Loucy (cell line): Measurements from ENCODE around the gene NDUFB10.

Experiments
- H2AFZ ChIP-seq: fragments of 200-600 bp; sonication (generic); 2 replicates; pipeline ENCODE4 v1.6.0; 2016; ENCODE audit warnings: antibody characterized with exemption, mild to moderate bottlenecking, low read length, moderate library complexity
- H3F3A ChIP-seq: fragments of 200-600 bp; 2 replicates; pipeline ENCODE4 v1.6.0; 2016; ENCODE audit warnings: antibody characterized with exemption, low read depth, mild to moderate bottlenecking
- H3K27me3 ChIP-seq: fragments of 200-600 bp; sonication (generic); 2 replicates; pipeline ENCODE4 v1.6.1; 2014; ENCODE audit warnings: low read length, mild to moderate bottlenecking; ENCODE audit not compliant: insufficient read depth, poor library complexity, severe bottlenecking
- H3K36me3 ChIP-seq: fragments of 200-600 bp; sonication (generic); 2 replicates; pipeline ENCODE4 v1.6.1; 2016; ENCODE audit warnings: low read length; ENCODE audit not compliant: insufficient read depth
- H3K4me1 ChIP-seq: fragments of 200-600 bp; sonication (generic); 2 replicates; pipeline ENCODE4 v1.5.1; 2014; ENCODE audit warnings: low read length, mild to moderate bottlenecking; ENCODE audit not compliant: insufficient read depth, poor library complexity, severe bottlenecking
- H3K4me2 ChIP-seq: fragments of 200-600 bp; sonication (generic); 2 replicates; pipeline ENCODE4 v1.6.0; 2014; ENCODE audit warnings: antibody characterized with exemption, low read length, low read depth, mild to moderate bottlenecking; ENCODE audit not compliant: poor library complexity, severe bottlenecking
- H3K4me3 ChIP-seq: fragments of 200-600 bp; sonication (generic); 2 replicates; pipeline ENCODE4 v1.5.1; 2014; ENCODE audit warnings: low read length, mild to moderate bottlenecking, mixed read lengths; ENCODE audit not compliant: poor library complexity, severe bottlenecking
- H3K79me2 ChIP-seq: fragments of 200-600 bp; sonication (generic); 2 replicates; pipeline ENCODE4 v1.6.1; 2014; ENCODE audit warnings: low read length; ENCODE audit not compliant: insufficient read depth
- H3K9ac ChIP-seq: fragments of 200-600 bp; sonication (generic); 2 replicates; pipeline ENCODE4 v1.6.0; 2014; ENCODE audit warnings: mild to moderate bottlenecking, low read depth, low read length, moderate library complexity; ENCODE audit not compliant: poor library complexity, severe bottlenecking
- H3K9me2 ChIP-seq: fragments of 200-600 bp; sonication (generic); replicated peaks from 2 replicates; pipeline ENCODE4 v1.6.1; 2016; ENCODE audit warnings: low read depth, low read length, mixed read lengths
- H3K9me3 ChIP-seq: fragments of 200-600 bp; sonication (generic); 2 replicates; pipeline ENCODE4 v1.6.1; 2014; ENCODE audit warnings: mild to moderate bottlenecking, antibody characterized with exemption, low read length, low read depth; ENCODE audit not compliant: insufficient read depth
- H4K20me1 ChIP-seq: fragments of 200-600 bp; sonication (generic); 2 replicates; pipeline ENCODE4 v1.6.0; 2014; ENCODE audit warnings: antibody characterized with exemption, low read length, mild to moderate bottlenecking; ENCODE audit not compliant: insufficient read depth, poor library complexity, severe bottlenecking
- EZH2phosphoT487 ChIP-seq: fragments of 200-600 bp; IDR thresholded peaks from 2 replicates; pipeline ENCODE4 v1.6.1; 2018; ENCODE audit warnings: antibody characterized with exemption, mild to moderate bottlenecking, moderate library complexity, borderline replicate concordance
- TF ChIP-seq, protein P1 (sequence below): fragments of 200-600 bp; sonication (generic); conservative IDR thresholded peaks from 2 replicates; pipeline ENCODE4 v1.5.1; 2014; ENCODE audit warnings: mild to moderate bottlenecking, antibody characterized with exemption, low read length

Gene NDUFB10

GRCh38 chr16:1932050-1933028 is 27.0 kb upstream of the NDUFB10 start:
- Histone ChIP-seq H3K9me2 (no peaks in the 10 kb centered on the region), H3K79me2 (no peaks in the 10 kb centered on the region), H3K4me3 (no peak overlapping the region), H2AFZ (no peak overlapping the region), H3K36me3 (no peaks in the 10 kb centered on the region), H4K20me1 (no peaks in the 10 kb centered on the region), H3K9me3 (no peaks in the 10 kb centered on the region), H3K4me2 (no peak overlapping the region), H3F3A (no peaks in the 10 kb centered on the region), H3K4me1 (no peaks in the 10 kb centered on the region), H3K27me3 (no peaks in the 10 kb centered on the region), H3K9ac (no peak overlapping the region)
- TF ChIP-seq, protein P1, sequence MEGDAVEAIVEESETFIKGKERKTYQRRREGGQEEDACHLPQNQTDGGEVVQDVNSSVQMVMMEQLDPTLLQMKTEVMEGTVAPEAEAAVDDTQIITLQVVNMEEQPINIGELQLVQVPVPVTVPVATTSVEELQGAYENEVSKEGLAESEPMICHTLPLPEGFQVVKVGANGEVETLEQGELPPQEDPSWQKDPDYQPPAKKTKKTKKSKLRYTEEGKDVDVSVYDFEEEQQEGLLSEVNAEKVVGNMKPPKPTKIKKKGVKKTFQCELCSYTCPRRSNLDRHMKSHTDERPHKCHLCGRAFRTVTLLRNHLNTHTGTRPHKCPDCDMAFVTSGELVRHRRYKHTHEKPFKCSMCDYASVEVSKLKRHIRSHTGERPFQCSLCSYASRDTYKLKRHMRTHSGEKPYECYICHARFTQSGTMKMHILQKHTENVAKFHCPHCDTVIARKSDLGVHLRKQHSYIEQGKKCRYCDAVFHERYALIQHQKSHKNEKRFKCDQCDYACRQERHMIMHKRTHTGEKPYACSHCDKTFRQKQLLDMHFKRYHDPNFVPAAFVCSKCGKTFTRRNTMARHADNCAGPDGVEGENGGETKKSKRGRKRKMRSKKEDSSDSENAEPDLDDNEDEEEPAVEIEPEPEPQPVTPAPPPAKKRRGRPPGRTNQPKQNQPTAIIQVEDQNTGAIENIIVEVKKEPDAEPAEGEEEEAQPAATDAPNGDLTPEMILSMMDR = no peak
- TF ChIP-seq EZH2phosphoT487 = no peak

GRCh38 chr16:1933097-1933661 is 26.2 kb upstream of the NDUFB10 start:
- no peak overlapping the region for H3K9ac ChIP-seq
- no peaks in the 10 kb centered on the region for H3F3A ChIP-seq
- H4K20me1 ChIP-seq = no peaks in the 10 kb centered on the region
- no peaks in the 10 kb centered on the region for H3K27me3 ChIP-seq
- no peak overlapping the region for H2AFZ ChIP-seq
- no peaks in the 10 kb centered on the region for H3K4me1 ChIP-seq
- H3K9me3 ChIP-seq = no peaks in the 10 kb centered on the region
- no peaks in the 10 kb centered on the region for H3K36me3 ChIP-seq
- H3K4me2 ChIP-seq = no peak overlapping the region
- H3K9me2 ChIP-seq = no peaks in the 10 kb centered on the region
- TF ChIP-seq, protein P1 = no peak
- no peak for TF ChIP-seq EZH2phosphoT487
- H3K4me3 ChIP-seq = no peak overlapping the region
- no peaks in the 10 kb centered on the region for H3K79me2 ChIP-seq

GRCh38 chr16:1936945-1937479 is 22.3 kb upstream of the NDUFB10 start:
- Histone ChIP-seq H3K9ac (no peak overlapping the region), H3K79me2 (0 out of 2 replicates have a peak, but pooled peaks cover 2% of the 10 kb centered on the region), H3K4me3 (no peak overlapping the region), H3K27me3 (no peaks in the 10 kb centered on the region), H3F3A (no peaks in the 10 kb centered on the region), H3K36me3 (no peaks in the 10 kb centered on the region), H2AFZ (no peak overlapping the region), H3K4me2 (no peak overlapping the region), H3K9me3 (no peaks in the 10 kb centered on the region), H4K20me1 (no peaks in the 10 kb centered on the region), H3K9me2 (no peaks in the 10 kb centered on the region), H3K4me1 (no peaks in the 10 kb centered on the region)
- TF ChIP-seq, protein P1 = no peak
- no peak for TF ChIP-seq EZH2phosphoT487
